Endothelial cell of umbilical vein (primary cell): Measurements from ENCODE around the gene CEP85L. TPM values are rescaled to one million over a fixed set of nuclear protein-coding genes. Genes with fewer than 3 reads are reported as not detected.

Source experiments
- BruUV-seq: library from RNA; stranded (reverse); fragments of 400-500 nt; replicated peaks from 2 replicates; lab custom pipeline; 2021; lab: Mats Ljungman, UMichigan
- CTCF ChIA-PET: fragments of 300-600, 350-600 bp; sonication (Branson Sonifier 250); formaldehyde crosslinking; loops from one replicate; lab custom pipeline; 2021; ENCODE audit warnings: antibody characterized with exemption, inconsistent platforms; lab: Charles Lee
- POLR2A ChIA-PET: fragments of 300-600, 350-600 bp; sonication (Branson Sonifier 250); formaldehyde crosslinking; loops from one replicate; lab custom pipeline; 2021; ENCODE audit warnings: antibody characterized with exemption, inconsistent platforms; lab: Charles Lee
- DNase-seq: peaks from one replicate; pipeline ENCODE4 v3.0.0-alpha.2; 2011; ENCODE audit warnings: low read depth, low spot score
- FAIRE-seq: peaks from 2 replicates; lab custom pipeline; 2011; peaks lifted over from hg19 to GRCh38; lab: Jason Lieb, UNC
- H2AFZ ChIP-seq: 2 replicates; pipeline ENCODE4 v1.6.0; 2012; ENCODE audit warnings: low read depth, low read length, control low read depth, inconsistent platforms
- H3K27ac ChIP-seq: 2 replicates; pipeline ENCODE4 v1.5.1; 2011; ENCODE audit warnings: low read depth, mild to moderate bottlenecking, control low read depth, low read length, moderate library complexity; ENCODE audit not compliant: insufficient read depth
- H3K27me3 ChIP-seq, 2 experiments: 2 replicates each; pipeline versions ENCODE4 v1.6.0 to v1.6.1; 2011; ENCODE audit warnings: low read length in 2 of 2, mixed read lengths in 1 of 2; ENCODE audit not compliant: control insufficient read depth in 2 of 2, insufficient read depth in 2 of 2
- H3K36me3 ChIP-seq, 2 experiments: 2 replicates in 1 of 2; 3 replicates in 1 of 2; pipeline ENCODE4 v1.5.1; 2011; ENCODE audit warnings: low read length in 2 of 2, mild to moderate bottlenecking in 1 of 2, moderate library complexity in 1 of 2; ENCODE audit not compliant: control insufficient read depth in 2 of 2, insufficient read depth in 2 of 2; ENCODE audit errors: extremely low read depth in 1 of 2
- H3K4me1 ChIP-seq: 3 replicates; pipeline ENCODE4 v1.5.1; 2011; ENCODE audit warnings: mild to moderate bottlenecking, low read length; ENCODE audit not compliant: control insufficient read depth, insufficient read depth; ENCODE audit errors: extremely low read depth
- H3K4me2 ChIP-seq: 2 replicates; pipeline ENCODE4 v1.6.1; 2011; ENCODE audit warnings: low read length, control low read depth, mixed read lengths; ENCODE audit not compliant: insufficient read depth
- H3K4me3 ChIP-seq, 3 experiments: fragments of 200-600 bp in 1 of 3; sonication (generic), shearing (Covaris generic) in 1 of 3; replicated peaks in 1 of 3; 2 replicates each; pipeline ENCODE4 v1.5.1; 2011 to 2016; ENCODE audit warnings: control low read depth in 3 of 3, low read length in 3 of 3, mild to moderate bottlenecking in 2 of 3, inconsistent platforms in 1 of 3, low read depth in 1 of 3, moderate library complexity in 1 of 3; ENCODE audit not compliant: insufficient read depth in 1 of 3
- H3K79me2 ChIP-seq: 2 replicates; pipeline ENCODE4 v1.6.0; 2012; ENCODE audit warnings: low read length, inconsistent platforms; ENCODE audit not compliant: control insufficient read depth, insufficient read depth
- H3K9ac ChIP-seq: replicated peaks from 2 replicates; pipeline ENCODE3; 2011; ENCODE audit warnings: low read length, control low read depth; ENCODE audit not compliant: insufficient read depth; ENCODE audit errors: extremely low read depth
- H3K9me1 ChIP-seq: replicated peaks from 3 replicates; pipeline ENCODE4 v1.6.0; 2011; ENCODE audit warnings: mild to moderate bottlenecking, low read length; ENCODE audit not compliant: control insufficient read depth, insufficient read depth; ENCODE audit errors: extremely low read depth
- H3K9me3 ChIP-seq: replicated peaks from 2 replicates; pipeline ENCODE4 v1.5.1; 2012; ENCODE audit warnings: low read length, inconsistent platforms; ENCODE audit not compliant: control insufficient read depth, insufficient read depth
- H4K20me1 ChIP-seq: replicated peaks from 2 replicates; pipeline ENCODE3; 2011; ENCODE audit warnings: mild to moderate bottlenecking, low read length; ENCODE audit not compliant: control insufficient read depth, insufficient read depth; ENCODE audit errors: extremely low read depth
- EZH2 ChIP-seq: IDR thresholded peaks from 2 replicates; pipeline ENCODE4 v1.6.1; 2012; ENCODE audit warnings: borderline replicate concordance, low read depth, mild to moderate bottlenecking, moderate library complexity, low read length, inconsistent platforms; ENCODE audit not compliant: severe bottlenecking
- FOS ChIP-seq: IDR thresholded peaks from 2 replicates; pipeline ENCODE4 v1.6.1; 2011; ENCODE audit warnings: mild to moderate bottlenecking, low read length, moderate library complexity, borderline replicate concordance; ENCODE audit not compliant: insufficient read depth
- GATA2 ChIP-seq: IDR thresholded peaks from 2 replicates; pipeline ENCODE4 v1.7.0; 2011; ENCODE audit warnings: low read depth, mild to moderate bottlenecking, moderate library complexity, mixed read lengths, low read length; ENCODE audit not compliant: insufficient read length, insufficient read depth
- JUN ChIP-seq: IDR thresholded peaks from 2 replicates; pipeline ENCODE4 v1.6.1; 2011; ENCODE audit warnings: borderline replicate concordance, low read depth; ENCODE audit not compliant: insufficient read length, insufficient read depth
- MYC ChIP-seq: IDR thresholded peaks from one replicate; pipeline ENCODE4 v1.6.1; 2011; ENCODE audit warnings: mild to moderate bottlenecking, low read depth, low read length
- POLR2A ChIP-seq: IDR thresholded peaks from 2 replicates; pipeline ENCODE4 v1.6.1; 2012; ENCODE audit warnings: low read depth, mild to moderate bottlenecking, control low read depth, low read length
- POLR2AphosphoS5 ChIP-seq: IDR thresholded peaks from 2 replicates; pipeline ENCODE4 v1.6.1; 2012; ENCODE audit warnings: low read depth, mild to moderate bottlenecking, control low read depth, low read length, moderate library complexity; ENCODE audit not compliant: insufficient read depth
- dilution Hi-C: fragments of 300-500 bp; cut with MboI; formaldehyde crosslinking; loops from one replicate; pipeline ENCODE4 v1.15.0; 2019; ENCODE audit warnings: low sequenced_read_pairs; ENCODE audit not compliant: extremely low pct_ligation_motif_present
- intact Hi-C: fragments of 100-400 bp; cut with micrococcal nuclease; formaldehyde crosslinking; loops from one replicate; pipeline ENCODE4 v1.10.0; 2022
- polyA plus RNA-seq, 4 experiments: library from polyadenylated mRNA; depleted of rRNA in 3 of 4; stranded (reverse) in 3 of 4; unstranded in 1 of 4; fragments of >200 nt; gene quantifications; 2 replicates each; pipeline versions ENCODE4 v1.2.1 to v1.2.3, GENCODE V29; 2011 to 2012; ENCODE audit warnings: missing spikeins in 1 of 4
- total RNA-seq: library from RNA; stranded (reverse); gene quantifications from 2 replicates; pipeline ENCODE4 v1.2.3, GENCODE V29; 2021
- TF ChIP-seq, protein P1 (sequence below): IDR thresholded peaks from 2 replicates; pipeline ENCODE4 v1.6.1; 2011; ENCODE audit not compliant: insufficient read depth, insufficient read length
- TF ChIP-seq, protein P2 (sequence below), 2 donors: IDR thresholded peaks; 1 replicate in 1 of 2; 2 replicates in 1 of 2; pipeline ENCODE4 v1.5.1; 2011; ENCODE audit warnings: low read length in 2 of 2, mild to moderate bottlenecking in 2 of 2, moderate library complexity in 2 of 2, control low read depth in 1 of 2, inconsistent platforms in 1 of 2, low read depth in 1 of 2; ENCODE audit not compliant: insufficient read depth in 1 of 2; ENCODE audit errors: extremely low read depth in 1 of 2

Gene CEP85L
- total and polyA plus RNA-seq, 2 donors (not counting 3 experiments of a cell fraction or from before 2014, with no cell fraction given): 1.8 to 9.2 TPM

DNA sequence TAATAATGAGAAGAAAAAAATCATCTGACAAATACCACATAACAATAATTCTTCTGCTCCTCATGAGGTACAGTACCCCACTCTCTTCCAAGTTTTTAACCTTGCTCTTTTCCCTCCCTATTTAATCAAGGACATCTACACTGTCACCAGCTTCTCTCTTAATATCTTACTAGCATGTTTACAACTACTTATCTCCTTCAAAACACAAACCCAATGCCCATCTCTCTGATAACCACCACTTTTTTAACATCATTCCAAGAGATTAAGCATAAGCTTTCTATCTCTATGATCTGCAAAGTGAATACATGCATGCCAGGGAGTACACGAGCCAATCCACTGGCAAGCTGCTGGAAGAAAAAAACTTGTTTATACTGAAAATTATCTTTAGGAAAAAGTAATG lies 10.3 kb downstream of the CEP85L start:
- H3K4me2 ChIP-seq: no peak overlapping the region
- FAIRE-seq (no peak), DNase-seq (no peak)
- no peaks in the 10 kb centered on the region for H3K9me3 ChIP-seq
- H3K4me3 ChIP-seq: no peak overlapping the region
- no peak overlapping the region for H3K27ac ChIP-seq
- H3K36me3 ChIP-seq: no peaks in the 10 kb centered on the region
- BruUV-seq: no TSS peak
- intact Hi-C loops (no loop called here), dilution Hi-C loops (no loop called here)
- H3K4me1 ChIP-seq: no peaks in the 10 kb centered on the region
- ChIA-PET POLR2A (no interaction called here), CTCF (interaction anchor here (1.1 kb wide), 1 partner anchor 9 kb away, joined by 4 read pairs; no protein-coding TSS in a partner anchor)
- TF ChIP-seq, protein P1, sequence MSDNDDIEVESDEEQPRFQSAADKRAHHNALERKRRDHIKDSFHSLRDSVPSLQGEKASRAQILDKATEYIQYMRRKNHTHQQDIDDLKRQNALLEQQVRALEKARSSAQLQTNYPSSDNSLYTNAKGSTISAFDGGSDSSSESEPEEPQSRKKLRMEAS: no peak
- TF ChIP-seq, protein P2, sequence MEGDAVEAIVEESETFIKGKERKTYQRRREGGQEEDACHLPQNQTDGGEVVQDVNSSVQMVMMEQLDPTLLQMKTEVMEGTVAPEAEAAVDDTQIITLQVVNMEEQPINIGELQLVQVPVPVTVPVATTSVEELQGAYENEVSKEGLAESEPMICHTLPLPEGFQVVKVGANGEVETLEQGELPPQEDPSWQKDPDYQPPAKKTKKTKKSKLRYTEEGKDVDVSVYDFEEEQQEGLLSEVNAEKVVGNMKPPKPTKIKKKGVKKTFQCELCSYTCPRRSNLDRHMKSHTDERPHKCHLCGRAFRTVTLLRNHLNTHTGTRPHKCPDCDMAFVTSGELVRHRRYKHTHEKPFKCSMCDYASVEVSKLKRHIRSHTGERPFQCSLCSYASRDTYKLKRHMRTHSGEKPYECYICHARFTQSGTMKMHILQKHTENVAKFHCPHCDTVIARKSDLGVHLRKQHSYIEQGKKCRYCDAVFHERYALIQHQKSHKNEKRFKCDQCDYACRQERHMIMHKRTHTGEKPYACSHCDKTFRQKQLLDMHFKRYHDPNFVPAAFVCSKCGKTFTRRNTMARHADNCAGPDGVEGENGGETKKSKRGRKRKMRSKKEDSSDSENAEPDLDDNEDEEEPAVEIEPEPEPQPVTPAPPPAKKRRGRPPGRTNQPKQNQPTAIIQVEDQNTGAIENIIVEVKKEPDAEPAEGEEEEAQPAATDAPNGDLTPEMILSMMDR (IDR thresholded peaks at IDR 0.05; ENCODE audit: extremely low read depth in 1 of 2, insufficient read depth in 1 of 2, low read depth in 1 of 2, low read length in 2 of 2): no peak
- TF ChIP-seq MYC: no peak
- TF ChIP-seq EZH2: no peak
- TF ChIP-seq GATA2: no peak
- no peak for TF ChIP-seq JUN
- TF ChIP-seq POLR2A: no peak
- no peak for TF ChIP-seq FOS
- TF ChIP-seq POLR2AphosphoS5: no peak
- H3K9ac ChIP-seq: no peak overlapping the region
- no peaks in the 10 kb centered on the region for H3K9me1 ChIP-seq
- no peaks in the 10 kb centered on the region for H3K27me3 ChIP-seq
- H3K79me2 ChIP-seq: peaks cover 86% of the 10 kb centered on the region
- H4K20me1 ChIP-seq: peaks cover 13% of the 10 kb centered on the region
- H2AFZ ChIP-seq: no peak overlapping the region
